WTC11 (cell line): ENCODE data around the gene SIRPG. TPM values are rescaled to one million over a fixed set of nuclear protein-coding genes. Genes with fewer than 3 reads are reported as not detected.

Experiments
- ATAC-seq: fragments of 200-7000 bp; cut with Tn5 transposase; 2 replicates; pipeline ENCODE4 v1.10.0; 2021; ENCODE audit warnings: mild to moderate bottlenecking, moderate library complexity
- CTCF ChIA-PET: fragments of 300-600 bp; sonication (Branson Sonifier 250); formaldehyde crosslinking; loops from one replicate; lab custom pipeline; 2021; ENCODE audit warnings: antibody characterized with exemption; lab: Charles Lee
- POLR2A ChIA-PET: fragments of 350-600 bp; sonication (Branson Sonifier 250); formaldehyde crosslinking; loops from one replicate; lab custom pipeline; 2021; ENCODE audit warnings: antibody characterized with exemption; lab: Charles Lee
- DNase-seq: peaks from one replicate; pipeline ENCODE4 v3.0.0; 2021; ENCODE audit warnings: low spot score
- H3K27ac Mint-ChIP-seq: 2 replicates; pipeline ENCODE4 v1.8.0; 2021; ENCODE audit warnings: mixed read lengths
- H3K27me3 Mint-ChIP-seq: 2 replicates; pipeline ENCODE4 v1.8.0; 2021; ENCODE audit warnings: low read depth, mild to moderate bottlenecking, moderate library complexity, mixed read lengths
- H3K36me3 Mint-ChIP-seq: 2 replicates; pipeline ENCODE4 v1.8.0; 2021; ENCODE audit warnings: mixed read lengths
- H3K4me1 Mint-ChIP-seq: 2 replicates; pipeline ENCODE4 v1.8.0; 2022; ENCODE audit warnings: mixed read lengths
- H3K4me3 Mint-ChIP-seq: 2 replicates; pipeline ENCODE4 v1.8.0; 2021; ENCODE audit warnings: mild to moderate bottlenecking, moderate library complexity, mixed read lengths
- H3K9me3 Mint-ChIP-seq: 2 replicates; pipeline ENCODE4 v1.8.0; 2021; ENCODE audit warnings: mixed read lengths
- ARID4B ChIP-seq: sonication (generic); formaldehyde crosslinking; IDR thresholded peaks from 2 replicates; pipeline ENCODE4 v1.8.0; 2023; ENCODE audit warnings: missing genetic modification reagents, mild to moderate bottlenecking, borderline replicate concordance
- CBFB ChIP-seq: sonication (generic); formaldehyde crosslinking; IDR thresholded peaks from 2 replicates; pipeline ENCODE4 v1.8.1; 2022; ENCODE audit warnings: mild to moderate bottlenecking, low read depth, missing genetic modification reagents
- FOXP4 ChIP-seq: sonication (generic); formaldehyde crosslinking; IDR thresholded peaks from 2 replicates; pipeline ENCODE4 v1.8.0; 2022; ENCODE audit warnings: mild to moderate bottlenecking, missing genetic modification reagents
- GABPB1 ChIP-seq: sonication (generic); formaldehyde crosslinking; IDR thresholded peaks from 2 replicates; pipeline ENCODE4 v1.8.1; 2023; ENCODE audit warnings: mild to moderate bottlenecking, missing genetic modification reagents
- HMGXB4 ChIP-seq: sonication (generic); formaldehyde crosslinking; IDR thresholded peaks from 2 replicates; pipeline ENCODE4 v1.8.1; 2023; ENCODE audit warnings: mild to moderate bottlenecking, moderate library complexity, missing genetic modification reagents
- JAZF1 ChIP-seq: fragments of 250-450 bp; sonication (Bioruptor Pico); IDR thresholded peaks from 2 replicates; pipeline ENCODE4 v1.9.0; 2021; ENCODE audit warnings: moderate library complexity, mild to moderate bottlenecking, inconsistent platforms
- MAX ChIP-seq: sonication (generic); formaldehyde crosslinking; IDR thresholded peaks from 2 replicates; pipeline ENCODE4 v1.8.0; 2022; ENCODE audit warnings: mild to moderate bottlenecking, missing genetic modification reagents
- NFE2L1 ChIP-seq: sonication (generic); formaldehyde crosslinking; IDR thresholded peaks from 2 replicates; pipeline ENCODE4 v1.8.1; 2023; ENCODE audit warnings: missing genetic modification reagents
- NFYB ChIP-seq: sonication (generic); formaldehyde crosslinking; conservative IDR thresholded peaks from 2 replicates; pipeline ENCODE4 v1.8.0; 2022; ENCODE audit warnings: low read depth, missing genetic modification reagents
- NR1H2 ChIP-seq: sonication (generic); formaldehyde crosslinking; IDR thresholded peaks from 2 replicates; pipeline ENCODE4 v1.9.0; 2021; ENCODE audit warnings: mild to moderate bottlenecking, moderate library complexity, missing genetic modification reagents
- NR3C1 ChIP-seq: sonication (generic); formaldehyde crosslinking; conservative IDR thresholded peaks from 2 replicates; pipeline ENCODE4 v1.8.1; 2023; ENCODE audit warnings: low read depth, mild to moderate bottlenecking, missing genetic modification reagents
- PRDM15 ChIP-seq: sonication (generic); formaldehyde crosslinking; IDR thresholded peaks from 2 replicates; pipeline ENCODE4 v1.8.0; 2022; ENCODE audit warnings: missing genetic modification reagents
- TEAD1 ChIP-seq: sonication (generic); formaldehyde crosslinking; IDR thresholded peaks from 2 replicates; pipeline ENCODE4 v1.8.0; 2022; ENCODE audit warnings: mild to moderate bottlenecking, missing genetic modification reagents
- TEAD4 ChIP-seq: sonication (generic); formaldehyde crosslinking; IDR thresholded peaks from 2 replicates; pipeline ENCODE4 v1.8.0; 2022; ENCODE audit warnings: mild to moderate bottlenecking, missing genetic modification reagents
- USF1 ChIP-seq: sonication (generic); formaldehyde crosslinking; IDR thresholded peaks from 2 replicates; pipeline ENCODE4 v1.8.0; 2022; ENCODE audit warnings: mild to moderate bottlenecking, missing genetic modification reagents
- ZNF317 ChIP-seq: sonication (generic); formaldehyde crosslinking; IDR thresholded peaks from 2 replicates; pipeline ENCODE4 v1.8.1; 2023; ENCODE audit warnings: low read depth, mild to moderate bottlenecking, moderate library complexity, missing genetic modification reagents, borderline replicate concordance
- total RNA-seq: library from RNA; stranded (reverse); gene quantifications from 3 replicates; pipeline ENCODE4 v1.2.3, GENCODE V29; 2021
- TF ChIP-seq, protein P1 (sequence below): sonication (generic); formaldehyde crosslinking; IDR thresholded peaks from 2 replicates; pipeline ENCODE4 v1.8.1; 2023; ENCODE audit warnings: mild to moderate bottlenecking, missing genetic modification reagents
- TF ChIP-seq, protein P2 (sequence below): sonication (generic); formaldehyde crosslinking; IDR thresholded peaks from 2 replicates; pipeline ENCODE4 v1.8.1; 2023; ENCODE audit warnings: mild to moderate bottlenecking, missing genetic modification reagents, moderate library complexity
- TF ChIP-seq, protein P3 (sequence below): sonication (generic); formaldehyde crosslinking; IDR thresholded peaks from 2 replicates; pipeline ENCODE4 v1.8.1; 2023; ENCODE audit warnings: mild to moderate bottlenecking, missing genetic modification reagents, moderate library complexity
- TF ChIP-seq, protein P4 (sequence below): sonication (generic); formaldehyde crosslinking; IDR thresholded peaks from 2 replicates; pipeline ENCODE4 v1.8.0; 2023; ENCODE audit warnings: missing genetic modification reagents

Gene SIRPG
- total RNA-seq, 1 experiment from 2014 or later, result not detected

DNA sequence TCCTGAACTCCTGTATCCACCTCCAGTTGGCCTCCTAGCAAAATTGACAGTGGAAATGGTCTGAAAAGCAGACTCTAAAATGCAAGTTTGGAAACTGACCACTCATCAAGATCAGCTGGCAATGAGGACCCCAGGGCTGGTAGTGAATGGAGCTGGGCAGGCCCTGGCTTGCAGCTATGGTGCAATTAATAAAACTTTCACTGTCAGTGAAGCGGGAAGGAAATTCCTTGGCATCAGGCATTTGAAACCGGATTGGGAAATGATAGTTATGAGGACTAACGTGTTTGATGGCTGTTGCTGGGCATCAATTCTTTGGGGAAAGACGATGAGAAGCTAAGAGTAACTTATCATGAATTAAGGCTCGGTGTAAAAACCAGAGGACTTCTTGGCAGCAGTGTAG lies 56.8 kb downstream of the SIRPG start:
- Mint-ChIP-seq H3K36me3 (no peaks in the 10 kb centered on the region), H3K27ac (no peak overlapping the region), H3K27me3 (no peaks in the 10 kb centered on the region), H3K9me3 (no peaks in the 10 kb centered on the region), H3K4me3 (no peak overlapping the region), H3K4me1 (no peaks in the 10 kb centered on the region)
- no peak for TF ChIP-seq TEAD1 (CRISPR knock-in tag)
- TF ChIP-seq CBFB, result no peak
- no peak for TF ChIP-seq NR3C1 (CRISPR knock-in tag)
- TF ChIP-seq USF1 (CRISPR knock-in tag), result no peak
- TF ChIP-seq, protein P1, sequence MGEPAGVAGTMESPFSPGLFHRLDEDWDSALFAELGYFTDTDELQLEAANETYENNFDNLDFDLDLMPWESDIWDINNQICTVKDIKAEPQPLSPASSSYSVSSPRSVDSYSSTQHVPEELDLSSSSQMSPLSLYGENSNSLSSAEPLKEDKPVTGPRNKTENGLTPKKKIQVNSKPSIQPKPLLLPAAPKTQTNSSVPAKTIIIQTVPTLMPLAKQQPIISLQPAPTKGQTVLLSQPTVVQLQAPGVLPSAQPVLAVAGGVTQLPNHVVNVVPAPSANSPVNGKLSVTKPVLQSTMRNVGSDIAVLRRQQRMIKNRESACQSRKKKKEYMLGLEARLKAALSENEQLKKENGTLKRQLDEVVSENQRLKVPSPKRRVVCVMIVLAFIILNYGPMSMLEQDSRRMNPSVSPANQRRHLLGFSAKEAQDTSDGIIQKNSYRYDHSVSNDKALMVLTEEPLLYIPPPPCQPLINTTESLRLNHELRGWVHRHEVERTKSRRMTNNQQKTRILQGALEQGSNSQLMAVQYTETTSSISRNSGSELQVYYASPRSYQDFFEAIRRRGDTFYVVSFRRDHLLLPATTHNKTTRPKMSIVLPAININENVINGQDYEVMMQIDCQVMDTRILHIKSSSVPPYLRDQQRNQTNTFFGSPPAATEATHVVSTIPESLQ, result no peak
- no peak for TF ChIP-seq ZNF317 (CRISPR knock-in tag)
- TF ChIP-seq, protein P2, sequence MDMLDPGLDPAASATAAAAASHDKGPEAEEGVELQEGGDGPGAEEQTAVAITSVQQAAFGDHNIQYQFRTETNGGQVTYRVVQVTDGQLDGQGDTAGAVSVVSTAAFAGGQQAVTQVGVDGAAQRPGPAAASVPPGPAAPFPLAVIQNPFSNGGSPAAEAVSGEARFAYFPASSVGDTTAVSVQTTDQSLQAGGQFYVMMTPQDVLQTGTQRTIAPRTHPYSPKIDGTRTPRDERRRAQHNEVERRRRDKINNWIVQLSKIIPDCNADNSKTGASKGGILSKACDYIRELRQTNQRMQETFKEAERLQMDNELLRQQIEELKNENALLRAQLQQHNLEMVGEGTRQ (CRISPR knock-in tag), result no peak
- TF ChIP-seq NFYB (CRISPR knock-in tag), result no peak
- TF ChIP-seq, protein P3, sequence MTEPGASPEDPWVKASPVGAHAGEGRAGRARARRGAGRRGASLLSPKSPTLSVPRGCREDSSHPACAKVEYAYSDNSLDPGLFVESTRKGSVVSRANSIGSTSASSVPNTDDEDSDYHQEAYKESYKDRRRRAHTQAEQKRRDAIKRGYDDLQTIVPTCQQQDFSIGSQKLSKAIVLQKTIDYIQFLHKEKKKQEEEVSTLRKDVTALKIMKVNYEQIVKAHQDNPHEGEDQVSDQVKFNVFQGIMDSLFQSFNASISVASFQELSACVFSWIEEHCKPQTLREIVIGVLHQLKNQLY (CRISPR knock-in tag), result no peak
- no peak for TF ChIP-seq ARID4B
- TF ChIP-seq FOXP4, result no peak
- TF ChIP-seq NFE2L1, result no peak
- TF ChIP-seq NR1H2 (CRISPR knock-in tag), result no peak
- TF ChIP-seq, protein P4, sequence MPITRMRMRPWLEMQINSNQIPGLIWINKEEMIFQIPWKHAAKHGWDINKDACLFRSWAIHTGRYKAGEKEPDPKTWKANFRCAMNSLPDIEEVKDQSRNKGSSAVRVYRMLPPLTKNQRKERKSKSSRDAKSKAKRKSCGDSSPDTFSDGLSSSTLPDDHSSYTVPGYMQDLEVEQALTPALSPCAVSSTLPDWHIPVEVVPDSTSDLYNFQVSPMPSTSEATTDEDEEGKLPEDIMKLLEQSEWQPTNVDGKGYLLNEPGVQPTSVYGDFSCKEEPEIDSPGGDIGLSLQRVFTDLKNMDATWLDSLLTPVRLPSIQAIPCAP (CRISPR knock-in tag), result no peak
- TF ChIP-seq TEAD4 (CRISPR knock-in tag), result no peak
- no peak for TF ChIP-seq HMGXB4
- no peak for TF ChIP-seq PRDM15 (CRISPR knock-in tag)
- no peak for TF ChIP-seq GABPB1 (CRISPR knock-in tag)
- TF ChIP-seq JAZF1 (CRISPR knock-in tag), result no peak
- TF ChIP-seq MAX, result no peak
- POLR2A ChIA-PET, result no interaction called here
- ATAC-seq (no peak), DNase-seq (no peak)
- CTCF ChIA-PET, result no interaction called here
